SU-DHL-6 (cell line): ENCODE results near the gene DNAJB1.

Experiments
- H2AFZ ChIP-seq: fragments of 200-600 bp; sonication (generic); 2 replicates; pipeline ENCODE4 v1.6.1; 2014; ENCODE audit warnings: low read depth, mild to moderate bottlenecking, moderate library complexity, mixed read lengths, antibody characterized with exemption, low read length; ENCODE audit not compliant: severe bottlenecking
- H3F3A ChIP-seq: fragments of 200-600 bp; shearing (Covaris generic); 2 replicates; pipeline ENCODE4 v1.6.0; 2016; ENCODE audit warnings: antibody characterized with exemption, mild to moderate bottlenecking; ENCODE audit not compliant: insufficient read depth
- H3K27ac ChIP-seq: fragments of 200-600 bp; sonication (generic); 2 replicates; pipeline ENCODE4 v1.5.1; 2016; ENCODE audit warnings: low read depth, mild to moderate bottlenecking, low read length, moderate library complexity, mixed read lengths
- H3K27me3 ChIP-seq: fragments of 200-600 bp; sonication (generic), shearing (Covaris generic); 2 replicates; pipeline ENCODE4 v1.6.0; 2014; ENCODE audit warnings: mild to moderate bottlenecking, low read length
- H3K36me3 ChIP-seq: fragments of 200-600 bp; sonication (generic); 2 replicates; pipeline ENCODE4 v1.6.1; 2014; ENCODE audit warnings: mild to moderate bottlenecking, low read length, mixed read lengths
- H3K4me2 ChIP-seq: fragments of 300-600, 200-600 bp; shearing (Covaris generic), sonication (generic); 2 replicates; pipeline ENCODE4 v1.6.0; 2014; ENCODE audit warnings: low read length, low read depth, mild to moderate bottlenecking; ENCODE audit not compliant: poor library complexity, severe bottlenecking
- H3K4me3 ChIP-seq: fragments of 200-600 bp; sonication (generic); 2 replicates; pipeline ENCODE4 v1.5.1; 2014; ENCODE audit warnings: antibody characterized with exemption, low read length, mild to moderate bottlenecking, mixed read lengths; ENCODE audit not compliant: insufficient read depth, poor library complexity, severe bottlenecking
- H3K79me2 ChIP-seq: fragments of 200-600 bp; sonication (generic); 2 replicates; pipeline ENCODE4 v1.6.1; 2014; ENCODE audit warnings: mild to moderate bottlenecking, low read length, moderate library complexity; ENCODE audit not compliant: insufficient read depth
- H3K9ac ChIP-seq: fragments of 200-600 bp; sonication (generic); 2 replicates; pipeline ENCODE4 v1.7.0; 2014; ENCODE audit warnings: mild to moderate bottlenecking, low read length
- H3K9me2 ChIP-seq: fragments of 200-600 bp; sonication (generic); replicated peaks from 2 replicates; pipeline ENCODE4 v1.6.1; 2014; ENCODE audit warnings: low read length; ENCODE audit not compliant: insufficient read depth
- H3K9me3 ChIP-seq: fragments of 200-600 bp; sonication (generic); 2 replicates; pipeline ENCODE4 v1.6.1; 2014; ENCODE audit warnings: low read length, mixed read lengths; ENCODE audit not compliant: insufficient read depth
- H4K20me1 ChIP-seq: fragments of 200-600 bp; sonication (generic); 2 replicates; pipeline ENCODE4 v1.6.1; 2014; ENCODE audit warnings: low read depth, mild to moderate bottlenecking, antibody characterized with exemption, low read length, moderate library complexity, mixed read lengths
- CTCF ChIP-seq: fragments of 200-600 bp; sonication (generic); IDR thresholded peaks from one replicate; pipeline ENCODE4 v1.5.1; 2017; ENCODE audit warnings: antibody characterized with exemption, mild to moderate bottlenecking, low read length, moderate library complexity; ENCODE audit not compliant: insufficient read depth, poor library complexity, severe bottlenecking
- EZH2phosphoT487 ChIP-seq: fragments of 200-600 bp; sonication (generic), shearing (Covaris generic); conservative IDR thresholded peaks from 2 replicates; pipeline ENCODE4 v1.6.1; 2018; ENCODE audit warnings: mild to moderate bottlenecking, antibody characterized with exemption, low read length, moderate library complexity, mixed read lengths

Gene DNAJB1

GRCh38 chr19:14475251-14476073 is 42.7 kb downstream of the DNAJB1 start, which contains the start of gene PTGER1:
Gene PTGER1 (minus strand): TSS chr19:14475354. CDS start chr19:14474320, 1,034 bp downstream.
- no peak within 1 kb of the TSS for H3K27ac ChIP-seq
- H3K79me2 ChIP-seq: no peaks in the 10 kb centered on the region
- H3K27me3 ChIP-seq: no peaks in the 10 kb centered on the region
- no peaks in the 10 kb centered on the region for H3K9me3 ChIP-seq
- no peak within 1 kb of the TSS for H3K9ac ChIP-seq
- no peak within 1 kb of the TSS for H3K4me2 ChIP-seq
- H3K9me2 ChIP-seq: no peaks in the 10 kb centered on the region
- no peaks in the 10 kb centered on the region for H4K20me1 ChIP-seq
- TF ChIP-seq EZH2phosphoT487 (no peak), CTCF (no peak)
- no peaks in the 10 kb centered on the region for H3F3A ChIP-seq
- H2AFZ ChIP-seq: no peak within 1 kb of the TSS
- no peaks in the 10 kb centered on the region for H3K36me3 ChIP-seq
- no peak within 1 kb of the TSS for H3K4me3 ChIP-seq

DNA sequence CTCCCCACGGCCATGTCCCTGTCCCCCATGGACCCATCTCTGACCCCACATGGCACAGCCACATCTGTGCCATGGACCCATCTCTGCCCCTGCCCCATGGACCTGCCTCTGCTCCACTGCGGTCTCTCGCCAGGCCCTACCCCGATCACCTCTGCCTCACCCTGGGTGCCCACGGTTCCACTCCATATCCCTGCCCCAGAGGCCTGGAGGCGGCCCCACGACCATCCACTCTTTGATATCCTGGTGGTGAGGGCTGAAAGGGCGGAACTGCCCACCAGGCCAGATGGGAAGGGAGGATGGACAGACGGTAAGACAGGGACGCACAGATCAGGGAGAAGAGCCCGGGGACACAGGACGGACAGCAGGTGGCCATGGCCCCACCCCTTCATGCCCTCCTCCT is 43.4 kb downstream of the DNAJB1 start:
- Histone ChIP-seq H3F3A (no peaks in the 10 kb centered on the region), H4K20me1 (no peaks in the 10 kb centered on the region), H3K36me3 (no peaks in the 10 kb centered on the region), H3K9me3 (no peaks in the 10 kb centered on the region), H3K79me2 (no peaks in the 10 kb centered on the region), H3K4me3 (no peak overlapping the region), H3K27me3 (no peaks in the 10 kb centered on the region), H2AFZ (no peak overlapping the region), H3K4me2 (no peak overlapping the region), H3K9me2 (no peaks in the 10 kb centered on the region), H3K9ac (no peak overlapping the region), H3K27ac (no peak overlapping the region)
- TF ChIP-seq EZH2phosphoT487 (no peak), CTCF (no peak)

GRCh38 chr19:14473978-14474578 is 44.1 kb downstream of the DNAJB1 start:
- H3K9me3 ChIP-seq: no peaks in the 10 kb centered on the region
- H3K36me3 ChIP-seq: no peaks in the 10 kb centered on the region
- H3K4me2 ChIP-seq: no peak overlapping the region
- no peak overlapping the region for H3K9ac ChIP-seq
- H3K27ac ChIP-seq: no peak overlapping the region
- TF ChIP-seq EZH2phosphoT487 (no peak), CTCF (no peak)
- no peaks in the 10 kb centered on the region for H3K27me3 ChIP-seq
- H3K9me2 ChIP-seq: no peaks in the 10 kb centered on the region
- H3F3A ChIP-seq: no peaks in the 10 kb centered on the region
- no peaks in the 10 kb centered on the region for H3K79me2 ChIP-seq
- H2AFZ ChIP-seq: no peak overlapping the region
- H3K4me3 ChIP-seq: no peak overlapping the region
- H4K20me1 ChIP-seq: no peaks in the 10 kb centered on the region
